Gastrocnemius medialis (tissue), 4 donors: ENCODE data around the gene MAN2C1.

Experiments
- POLR2A ChIP-seq, 2 donors: fragments of 450-650 bp; IDR thresholded peaks; one replicate each; pipeline ENCODE4 v1.6.1; 2017; ENCODE audit warnings: antibody characterized with exemption in 2 of 2, mild to moderate bottlenecking in 2 of 2, moderate library complexity in 2 of 2
- TF ChIP-seq, protein P1 (sequence below), 5 experiments: fragments of 450-650 bp in 3 of 5; fragments of 200-600 bp in 2 of 5; sonication (generic) in 2 of 5; IDR thresholded peaks in 4 of 5; conservative IDR thresholded peaks in 1 of 5; 1 replicate in 4 of 5; 2 replicates in 1 of 5; pipeline ENCODE4 v1.5.1; 2016 to 2019; ENCODE audit warnings: antibody characterized with exemption in 5 of 5, mild to moderate bottlenecking in 3 of 5, moderate library complexity in 3 of 5

DNA sequence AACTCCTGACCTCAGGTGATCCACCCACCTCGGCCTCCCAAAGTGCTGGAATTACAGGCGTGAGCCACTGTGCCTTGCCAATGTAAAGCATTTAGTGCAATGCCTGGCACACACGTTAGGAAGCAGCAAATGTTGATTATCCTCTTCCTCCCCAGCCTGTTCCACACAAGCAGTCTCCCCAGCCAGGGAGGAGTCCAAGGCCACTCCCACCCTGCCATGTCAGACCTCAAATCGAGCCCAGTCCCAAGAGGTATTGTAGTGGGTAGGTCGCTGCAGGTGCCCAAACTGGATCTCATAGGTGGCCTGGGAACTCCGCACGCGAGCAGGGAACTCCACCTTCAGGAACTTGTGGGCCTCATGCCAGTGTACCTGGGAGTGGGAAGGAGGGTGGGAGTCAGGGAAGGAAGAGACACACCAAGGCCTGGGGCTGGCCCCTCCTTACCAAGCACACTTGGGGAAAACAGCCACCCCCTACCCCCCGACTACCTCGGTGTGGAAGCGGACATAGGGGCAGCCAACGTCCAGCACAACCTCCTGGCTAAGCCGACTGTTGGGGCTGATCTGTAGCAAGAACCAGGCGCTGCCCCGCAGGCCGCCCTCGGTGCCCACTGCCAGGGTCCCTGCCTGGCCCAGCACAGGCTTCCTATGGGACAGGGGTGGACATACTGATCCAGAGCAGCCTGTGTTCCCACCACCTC, 10.3 kb downstream of the MAN2C1 start:
- TF ChIP-seq, protein P1, sequence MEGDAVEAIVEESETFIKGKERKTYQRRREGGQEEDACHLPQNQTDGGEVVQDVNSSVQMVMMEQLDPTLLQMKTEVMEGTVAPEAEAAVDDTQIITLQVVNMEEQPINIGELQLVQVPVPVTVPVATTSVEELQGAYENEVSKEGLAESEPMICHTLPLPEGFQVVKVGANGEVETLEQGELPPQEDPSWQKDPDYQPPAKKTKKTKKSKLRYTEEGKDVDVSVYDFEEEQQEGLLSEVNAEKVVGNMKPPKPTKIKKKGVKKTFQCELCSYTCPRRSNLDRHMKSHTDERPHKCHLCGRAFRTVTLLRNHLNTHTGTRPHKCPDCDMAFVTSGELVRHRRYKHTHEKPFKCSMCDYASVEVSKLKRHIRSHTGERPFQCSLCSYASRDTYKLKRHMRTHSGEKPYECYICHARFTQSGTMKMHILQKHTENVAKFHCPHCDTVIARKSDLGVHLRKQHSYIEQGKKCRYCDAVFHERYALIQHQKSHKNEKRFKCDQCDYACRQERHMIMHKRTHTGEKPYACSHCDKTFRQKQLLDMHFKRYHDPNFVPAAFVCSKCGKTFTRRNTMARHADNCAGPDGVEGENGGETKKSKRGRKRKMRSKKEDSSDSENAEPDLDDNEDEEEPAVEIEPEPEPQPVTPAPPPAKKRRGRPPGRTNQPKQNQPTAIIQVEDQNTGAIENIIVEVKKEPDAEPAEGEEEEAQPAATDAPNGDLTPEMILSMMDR (IDR thresholded peaks at IDR 0.05 in 4 of 5, conservative IDR thresholded peaks at IDR 0.05 in 1 of 5) = no peak
- no peak for TF ChIP-seq POLR2A (IDR thresholded peaks at IDR 0.05)
